H1 (cell line): ENCODE results near the gene KCNH6. TPM values are rescaled to one million over a fixed set of nuclear protein-coding genes. Genes with fewer than 3 reads are reported as not detected.

Source experiments
- CTCF ChIA-PET: fragments of 300-600 bp; sonication (Branson Sonifier 250); formaldehyde crosslinking; loops from one replicate; lab custom pipeline; 2021; ENCODE audit not compliant: partially characterized antibody; lab: Charles Lee
- POLR2A ChIA-PET: fragments of 300-600 bp; sonication (Branson Sonifier 250); formaldehyde crosslinking; loops from one replicate; lab custom pipeline; 2021; ENCODE audit warnings: inconsistent platforms; ENCODE audit not compliant: partially characterized antibody; lab: Charles Lee
- DNase-seq, 2 experiments: peaks; one replicate each; pipeline versions ENCODE4 v3.0.0 to v3.0.0-alpha.2; 2010 to 2022; ENCODE audit warnings: low spot score in 2 of 2, low read depth in 1 of 2, mixed read lengths in 1 of 2
- FAIRE-seq: peaks from 2 replicates; lab custom pipeline; 2011; peaks lifted over from hg19 to GRCh38; lab: Jason Lieb, UNC
- H2AFZ ChIP-seq: 2 replicates; pipeline ENCODE4 v1.8.1; 2012; ENCODE audit warnings: low read length, inconsistent platforms
- H2AK5ac ChIP-seq: 2 replicates; pipeline ENCODE4 v1.6.1; 2013; ENCODE audit warnings: low read depth, low read length
- H2BK120ac ChIP-seq: replicated peaks from 2 replicates; pipeline ENCODE3; 2013; ENCODE audit warnings: low read depth, low read length, inconsistent platforms
- H2BK12ac ChIP-seq: 2 replicates; pipeline ENCODE4 v1.6.1; 2013; ENCODE audit warnings: low read depth, low read length
- H2BK15ac ChIP-seq: 2 replicates; pipeline ENCODE4 v1.6.1; 2013; ENCODE audit warnings: low read length
- H2BK20ac ChIP-seq: 2 replicates; pipeline ENCODE4 v1.6.1; 2013; ENCODE audit warnings: low read length
- H2BK5ac ChIP-seq: 2 replicates; pipeline ENCODE4 v1.6.1; 2013; ENCODE audit warnings: low read depth, low read length
- H3K14ac ChIP-seq: 2 replicates; pipeline ENCODE4 v1.6.1; 2013; ENCODE audit warnings: inconsistent platforms; ENCODE audit not compliant: insufficient read length
- H3K18ac ChIP-seq: 2 replicates; pipeline ENCODE4 v1.6.1; 2013; ENCODE audit warnings: low read length; ENCODE audit errors: extremely low read depth
- H3K23ac ChIP-seq: 2 replicates; pipeline ENCODE4 v1.6.1; 2013; ENCODE audit warnings: inconsistent platforms; ENCODE audit not compliant: insufficient read length
- H3K23me2 ChIP-seq: 2 replicates; pipeline ENCODE4 v1.6.1; 2013; ENCODE audit warnings: low read depth, low read length
- H3K27ac ChIP-seq: 2 replicates; pipeline ENCODE4 v1.6.1; 2011; ENCODE audit warnings: low read depth, low read length, inconsistent platforms
- H3K27me3 ChIP-seq, 4 experiments: replicated peaks in 1 of 4; 1 replicate in 1 of 4; 2 replicates in 3 of 4; pipeline versions ENCODE4 v1.6.1 to v1.8.1; 2011 to 2013; ENCODE audit warnings: low read length in 3 of 4, mild to moderate bottlenecking in 3 of 4, inconsistent platforms in 2 of 4, mixed read lengths in 2 of 4, moderate library complexity in 1 of 4; ENCODE audit not compliant: control insufficient read depth in 3 of 4, insufficient read depth in 3 of 4; ENCODE audit errors: extremely low read depth in 1 of 4
- H3K36me3 ChIP-seq, 4 experiments: 2 replicates each; pipeline versions ENCODE4 v1.6.1 to v1.8.1; 2011 to 2013; ENCODE audit warnings: mild to moderate bottlenecking in 4 of 4, low read length in 3 of 4, moderate library complexity in 2 of 4, control low read depth in 1 of 4, inconsistent platforms in 1 of 4; ENCODE audit not compliant: insufficient read depth in 4 of 4, control insufficient read depth in 2 of 4
- H3K4ac ChIP-seq: replicated peaks from 2 replicates; pipeline ENCODE3; 2013; ENCODE audit warnings: low read length, low read depth, mixed read lengths, inconsistent platforms; ENCODE audit not compliant: insufficient read length
- H3K4me1 ChIP-seq, 4 experiments: replicated peaks in 1 of 4; 1 replicate in 1 of 4; 2 replicates in 3 of 4; pipeline versions ENCODE4 v1.6.1 to v1.8.1; 2011 to 2013; ENCODE audit warnings: low read length in 3 of 4, inconsistent platforms in 2 of 4, mixed read lengths in 1 of 4; ENCODE audit not compliant: insufficient read depth in 4 of 4, control insufficient read depth in 3 of 4
- H3K4me2 ChIP-seq, 2 experiments: 2 replicates each; pipeline versions ENCODE4 v1.6.1 to v1.8.1; 2011 to 2013; ENCODE audit warnings: low read depth in 2 of 2, low read length in 2 of 2, control low read depth in 1 of 2, inconsistent platforms in 1 of 2, mild to moderate bottlenecking in 1 of 2; ENCODE audit not compliant: insufficient read depth in 1 of 2
- H3K4me3 ChIP-seq, 4 experiments: fragments of 200-600, 300-600 bp in 1 of 4; sonication (generic), shearing (Covaris generic), sonication (Bioruptor Twin) in 1 of 4; 2 replicates each; pipeline versions ENCODE4 v1.5.1 to v1.8.1; 2011 to 2016; ENCODE audit warnings: low read length in 4 of 4, low read depth in 3 of 4, control low read depth in 2 of 4, inconsistent platforms in 2 of 4, mild to moderate bottlenecking in 2 of 4, mixed read lengths in 1 of 4, moderate library complexity in 1 of 4; ENCODE audit not compliant: insufficient read depth in 2 of 4; ENCODE audit errors: extremely low read depth in 1 of 4
- H3K56ac ChIP-seq: replicated peaks from 2 replicates; pipeline ENCODE3; 2013; ENCODE audit warnings: low read depth, mild to moderate bottlenecking, mixed read lengths, low read length, inconsistent platforms; ENCODE audit not compliant: insufficient read length
- H3K79me1 ChIP-seq: 2 replicates; pipeline ENCODE4 v1.6.1; 2013; ENCODE audit warnings: low read depth, low read length, control low read depth
- H3K79me2 ChIP-seq, 2 experiments: 2 replicates each; pipeline versions ENCODE4 v1.6.1 to v1.8.1; 2012 to 2013; ENCODE audit warnings: low read length in 2 of 2, mild to moderate bottlenecking in 2 of 2, inconsistent platforms in 1 of 2; ENCODE audit not compliant: insufficient read depth in 2 of 2, control insufficient read depth in 1 of 2
- H3K9ac ChIP-seq, 4 experiments: replicated peaks in 1 of 4; 1 replicate in 1 of 4; 2 replicates in 3 of 4; pipeline versions ENCODE4 v1.6.1 to v1.8.1; 2011 to 2013; ENCODE audit warnings: low read depth in 3 of 4, low read length in 3 of 4, control low read depth in 2 of 4, mild to moderate bottlenecking in 2 of 4, moderate library complexity in 2 of 4, inconsistent platforms in 1 of 4; ENCODE audit errors: extremely low read depth in 1 of 4
- H3K9me3 ChIP-seq, 2 experiments: 2 replicates each; pipeline versions ENCODE4 v1.6.1 to v1.8.1; 2012 to 2013; ENCODE audit warnings: mild to moderate bottlenecking in 2 of 2, moderate library complexity in 2 of 2, control low read depth in 1 of 2, inconsistent platforms in 1 of 2, low read depth in 1 of 2, low read length in 1 of 2, mixed read lengths in 1 of 2; ENCODE audit not compliant: insufficient read depth in 2 of 2
- H4K20me1 ChIP-seq, 2 experiments: replicated peaks in 1 of 2; 2 replicates each; pipeline versions ENCODE3 to v1.8.1; 2011 to 2013; ENCODE audit warnings: inconsistent platforms in 2 of 2, low read length in 2 of 2, mild to moderate bottlenecking in 1 of 2; ENCODE audit not compliant: insufficient read depth in 2 of 2, control insufficient read depth in 1 of 2
- H4K5ac ChIP-seq: 2 replicates; pipeline ENCODE4 v1.6.1; 2013; ENCODE audit warnings: low read length, low read depth, mixed read lengths, inconsistent platforms; ENCODE audit not compliant: insufficient read length
- H4K8ac ChIP-seq: 2 replicates; pipeline ENCODE4 v1.8.0; 2013; ENCODE audit warnings: mild to moderate bottlenecking, moderate library complexity, low read length, inconsistent platforms; ENCODE audit not compliant: insufficient read depth; ENCODE audit errors: extremely low read depth
- H4K91ac ChIP-seq: replicated peaks from 2 replicates; pipeline ENCODE3; 2013; ENCODE audit warnings: low read length, mixed read lengths, inconsistent platforms; ENCODE audit not compliant: insufficient read length
- WGBS, 2 experiments: shearing (Covaris generic) in 1 of 2; methylation state at CpG; one replicate each; pipeline versions ENCODE4 v1.1.6 to v1.1.7; 2013 to 2015; ENCODE audit warnings: low lambda C conversion rate in 2 of 2, mixed read lengths in 2 of 2, inconsistent platforms in 1 of 2, low coverage in 1 of 2, missing lambda C conversion rate in 1 of 2; ENCODE audit not compliant: insufficient replicate concordance in 2 of 2, insufficient coverage in 1 of 2, insufficient read length in 1 of 2; ENCODE audit errors: extremely low coverage in 1 of 2, missing lambda C conversion rate in 1 of 2; 5-methylcytosine and 5-hydroxymethylcytosine counted together
- polyA plus RNA-seq, 7 experiments: library from polyadenylated mRNA; depleted of rRNA in 3 of 7; stranded (reverse) in 5 of 7; unstranded in 2 of 7; fragments of >200 nt in 5 of 7; fragments of 200-250 nt in 2 of 7; gene quantifications; 1 replicate in 5 of 7; 2 replicates in 1 of 7; 4 replicates in 1 of 7; pipeline versions ENCODE4 v1.2.1 to v1.2.3, GENCODE V29; 2011 to 2013; ENCODE audit warnings: missing spikeins in 2 of 7, mixed read lengths in 2 of 7
- total RNA-seq: library from RNA; stranded (reverse); fragmentation: NEBNext Ultra II Directional; extraction: Animal tissue kit (Norgen Biotek cat#: 25700); gene quantifications from 2 replicates; pipeline ENCODE4 v1.2.1, GENCODE V29; 2021

KCNH6 gene
- total and polyA plus RNA-seq, 2 of the 8 experiments (the other 6 are each of a cell fraction or from before 2014, with no cell fraction given), result 1.8 to 3.6 TPM

GRCh38 chr17:63486317-63487013 lies 36.7 kb upstream of the KCNH6 start:
- Histone ChIP-seq H2AFZ (no peak overlapping the region), H3K23ac (no peak overlapping the region), H3K79me1 (no peaks in the 10 kb centered on the region), H3K4me2 (no peak overlapping the region), H2BK15ac (no peak overlapping the region), H2BK5ac (no peak overlapping the region), H2BK120ac (no peak overlapping the region), H3K14ac (no peak overlapping the region), H3K56ac (no peak overlapping the region), H3K79me2 (no peaks in the 10 kb centered on the region), H3K18ac (no peak overlapping the region), H4K5ac (no peak overlapping the region), H3K27me3 (peaks cover 0 to 4% (median 0%) of the 10 kb centered on the region in 4 experiments; a peak in 1 of 7 replicates), H3K9ac (no peak overlapping the region), H4K8ac (no peak overlapping the region), H3K4ac (no peak overlapping the region), H3K4me3 (no peak overlapping the region), H3K23me2 (no peaks in the 10 kb centered on the region), H3K9me3 (no peaks in the 10 kb centered on the region), H4K91ac (no peak overlapping the region), H3K4me1 (peaks cover 0 to 3% (median 0%) of the 10 kb centered on the region in 4 experiments; a peak in 1 of 7 replicates), H2BK12ac (no peak overlapping the region), H3K27ac (no peak overlapping the region), H4K20me1 (no peaks in the 10 kb centered on the region), H2BK20ac (no peak overlapping the region), H3K36me3 (no peaks in the 10 kb centered on the region), H2AK5ac (no peak overlapping the region)
- ChIA-PET CTCF (interaction anchor here (0.5 to 7.2 kb wide), 19 partner anchors 7 to 226 kb away, joined by 3 to 66 read pairs (median 4); partner anchors contain the start of genes ACE and KCNH6), POLR2A (interaction anchor here (0.8 to 1.5 kb wide), 3 partner anchors 10 to 86 kb away, joined by 3 to 7 read pairs (median 4); no protein-coding TSS in a partner anchor)
- DNase-seq (no peak), FAIRE-seq (no peak)
- WGBS, 2 experiments, result 92% methylated on average over 12 of the region's 12 CpGs; no CpG with 5 or more reads in 1 of the 2 experiments
